DOHH2 (cell line): ENCODE results near the gene LAMA5.

Experiments used
- EZH2phosphoT487 ChIP-seq: fragments of 200-600 bp; sonication (generic); IDR thresholded peaks from 2 replicates; pipeline ENCODE4 v1.6.1; 2017; ENCODE audit warnings: borderline replicate concordance, mild to moderate bottlenecking, antibody characterized with exemption, low read length, moderate library complexity, mixed read lengths
- TF ChIP-seq, protein P1 (sequence below): fragments of 200-600 bp; sonication (generic); IDR thresholded peaks from one replicate; pipeline ENCODE4 v1.5.1; 2014; ENCODE audit warnings: antibody characterized with exemption, mild to moderate bottlenecking, low read depth, low read length; ENCODE audit not compliant: poor library complexity, severe bottlenecking

DNA sequence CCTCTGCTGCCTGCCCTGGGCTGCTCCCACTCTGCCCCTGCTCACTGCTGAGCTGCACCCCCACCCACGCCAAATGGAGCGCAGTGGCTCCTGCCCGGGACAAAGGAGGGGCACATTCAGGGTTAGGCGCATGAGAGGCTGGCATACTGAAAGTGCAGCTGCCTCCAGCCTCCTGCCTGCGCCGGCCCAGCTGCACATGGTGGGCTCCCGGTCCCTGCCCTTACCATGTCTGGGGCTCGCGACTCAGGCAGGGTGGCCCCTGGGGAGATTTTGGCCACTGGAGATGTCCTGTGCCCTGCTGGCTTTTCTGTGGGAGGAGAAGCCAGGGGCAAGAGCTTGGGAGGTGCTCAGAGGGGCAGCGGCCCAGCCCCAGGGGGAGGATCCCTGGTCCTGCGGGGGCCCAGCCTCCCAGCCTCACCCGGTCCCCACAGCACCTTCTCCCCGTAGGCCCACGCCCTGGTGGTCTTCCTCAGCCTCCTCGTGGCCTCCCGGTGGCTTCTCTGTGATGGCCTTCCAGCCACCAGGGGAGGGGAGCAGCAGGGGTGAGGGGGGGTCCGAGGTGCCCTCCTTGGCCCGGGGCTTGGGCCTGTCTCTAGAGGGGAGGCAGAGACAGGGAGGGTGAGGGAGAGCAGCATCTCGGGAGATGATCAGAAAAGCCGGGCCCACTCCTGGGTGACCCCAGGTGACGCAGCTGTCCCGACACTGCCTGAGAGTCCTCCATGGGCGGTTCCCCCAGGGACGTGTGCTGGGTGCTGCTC lies 48.4 kb upstream of the LAMA5 start:
- TF ChIP-seq, protein P1, sequence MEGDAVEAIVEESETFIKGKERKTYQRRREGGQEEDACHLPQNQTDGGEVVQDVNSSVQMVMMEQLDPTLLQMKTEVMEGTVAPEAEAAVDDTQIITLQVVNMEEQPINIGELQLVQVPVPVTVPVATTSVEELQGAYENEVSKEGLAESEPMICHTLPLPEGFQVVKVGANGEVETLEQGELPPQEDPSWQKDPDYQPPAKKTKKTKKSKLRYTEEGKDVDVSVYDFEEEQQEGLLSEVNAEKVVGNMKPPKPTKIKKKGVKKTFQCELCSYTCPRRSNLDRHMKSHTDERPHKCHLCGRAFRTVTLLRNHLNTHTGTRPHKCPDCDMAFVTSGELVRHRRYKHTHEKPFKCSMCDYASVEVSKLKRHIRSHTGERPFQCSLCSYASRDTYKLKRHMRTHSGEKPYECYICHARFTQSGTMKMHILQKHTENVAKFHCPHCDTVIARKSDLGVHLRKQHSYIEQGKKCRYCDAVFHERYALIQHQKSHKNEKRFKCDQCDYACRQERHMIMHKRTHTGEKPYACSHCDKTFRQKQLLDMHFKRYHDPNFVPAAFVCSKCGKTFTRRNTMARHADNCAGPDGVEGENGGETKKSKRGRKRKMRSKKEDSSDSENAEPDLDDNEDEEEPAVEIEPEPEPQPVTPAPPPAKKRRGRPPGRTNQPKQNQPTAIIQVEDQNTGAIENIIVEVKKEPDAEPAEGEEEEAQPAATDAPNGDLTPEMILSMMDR: no peak
- no peak for TF ChIP-seq EZH2phosphoT487
